Stimulated activated CD8-positive, alpha-beta memory T cell treated with anti-CD3 and anti-CD28 coated beads, Interleukin-7, amount 100 ng/mL, for 1 hour (primary cell): ENCODE measurements around the gene SETD3.

Experiments
- DNase-seq, 2 donors: peaks; one replicate each; pipeline ENCODE4 v3.0.0-alpha.2; 2020; ENCODE audit warnings: low read depth in 2 of 2

The SETD3 gene

DNA sequence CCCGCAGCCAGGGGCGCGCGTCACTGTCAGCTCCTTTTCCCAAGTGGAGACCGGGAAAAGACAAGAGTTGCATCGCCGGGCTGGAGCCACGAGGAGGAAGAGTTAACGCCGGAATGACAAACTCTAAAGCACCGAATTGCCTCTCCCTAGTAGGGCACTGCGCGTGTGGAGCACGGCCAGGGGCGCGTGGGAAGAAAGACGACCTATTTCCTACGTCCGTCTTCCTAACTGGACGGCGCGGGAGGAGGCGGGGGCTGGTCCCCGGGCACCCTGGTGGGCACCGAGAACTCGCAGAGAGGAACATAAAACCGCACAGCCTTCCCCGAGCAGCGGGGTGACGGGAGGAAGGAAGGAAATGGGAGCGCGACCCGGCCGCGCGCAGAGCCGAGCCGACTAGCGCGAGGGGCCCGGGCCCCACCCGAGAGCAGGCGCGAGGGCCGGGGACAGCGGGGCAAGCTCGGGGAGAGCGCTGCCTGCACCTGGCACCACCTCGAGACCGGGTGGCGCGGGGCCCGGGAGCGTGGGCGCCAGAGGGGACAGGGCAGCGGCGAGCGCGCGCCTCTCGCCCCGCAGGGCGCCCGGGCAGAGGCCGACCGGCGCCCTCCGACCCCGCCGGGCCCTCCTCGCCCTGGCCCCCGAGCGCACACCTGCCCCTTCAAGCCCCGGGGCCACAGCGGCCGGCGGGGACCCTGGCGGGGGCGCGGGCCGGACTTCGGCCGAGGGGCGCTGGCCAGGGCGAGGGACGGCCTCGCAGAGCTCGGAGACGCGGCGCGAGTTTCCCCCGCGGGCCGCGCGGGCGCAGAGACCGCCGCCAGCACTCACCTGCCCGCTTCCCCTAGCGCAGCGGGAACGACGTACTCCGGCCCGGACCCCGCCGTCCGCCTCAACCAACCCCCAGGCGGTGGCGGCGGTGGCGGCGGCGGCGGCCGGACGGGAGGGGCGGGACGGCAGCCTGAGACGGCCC lies at the start of gene SETD3:
Gene SETD3, minus strand, starts transcription at position 954 of the 964 bp plus-strand sequence. CDS start 15,054 bp downstream, outside the sequence.
- DNase-seq: no peak

DNA sequence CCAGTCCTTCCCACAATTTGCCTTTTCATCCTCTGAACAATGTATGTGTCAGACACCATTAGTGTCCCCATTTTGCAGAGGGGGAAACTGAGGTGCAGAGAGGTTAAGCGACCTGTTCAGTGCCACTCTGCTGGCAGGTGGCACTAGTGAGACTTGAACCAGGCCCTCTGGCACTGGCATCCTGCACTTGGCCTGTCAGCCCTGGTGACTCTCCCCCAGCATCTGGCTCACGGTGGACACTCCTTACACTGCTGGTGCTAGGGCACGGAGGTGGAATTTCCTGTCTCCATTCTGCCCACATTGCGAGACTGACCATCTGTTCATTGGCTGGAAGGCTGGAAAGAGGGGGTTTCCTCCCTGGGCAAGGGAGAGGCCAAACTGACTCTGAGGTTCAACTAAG lies 49.2 kb upstream of the SETD3 start:
- no peak for DNase-seq

DNA sequence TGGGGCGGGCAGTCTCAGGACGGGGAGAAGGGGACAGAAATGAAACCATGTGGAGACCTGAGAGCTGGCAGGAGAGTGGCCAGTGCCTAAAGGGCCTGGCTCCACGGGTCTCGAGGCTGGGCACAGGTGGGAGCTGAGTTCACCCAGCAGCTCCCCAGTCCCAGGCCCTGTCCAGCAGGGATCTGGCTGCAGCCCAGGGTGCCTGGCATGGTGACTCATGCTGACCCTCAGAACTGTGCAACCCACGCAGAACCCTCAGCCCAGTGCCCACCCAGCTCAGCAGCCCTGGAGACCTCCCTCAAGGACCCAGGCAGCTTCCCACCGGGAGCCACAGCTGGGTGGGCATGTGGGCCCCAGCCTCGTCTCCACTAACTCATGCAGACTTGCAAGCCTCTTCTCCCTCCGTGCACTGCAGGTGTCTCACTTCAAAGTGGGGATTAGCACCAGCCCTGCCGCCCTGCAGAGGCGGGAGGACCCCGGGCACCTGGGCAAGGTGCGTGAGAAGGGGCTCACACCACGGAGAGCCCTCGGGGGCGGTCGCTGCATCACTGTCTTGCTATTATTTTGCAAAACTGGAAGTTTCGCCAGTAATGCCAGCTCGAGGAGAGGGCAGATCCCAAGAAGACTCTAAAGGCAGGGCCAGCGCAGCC lies 46.9 kb upstream of the SETD3 start:
- DNase-seq: no peak

DNA sequence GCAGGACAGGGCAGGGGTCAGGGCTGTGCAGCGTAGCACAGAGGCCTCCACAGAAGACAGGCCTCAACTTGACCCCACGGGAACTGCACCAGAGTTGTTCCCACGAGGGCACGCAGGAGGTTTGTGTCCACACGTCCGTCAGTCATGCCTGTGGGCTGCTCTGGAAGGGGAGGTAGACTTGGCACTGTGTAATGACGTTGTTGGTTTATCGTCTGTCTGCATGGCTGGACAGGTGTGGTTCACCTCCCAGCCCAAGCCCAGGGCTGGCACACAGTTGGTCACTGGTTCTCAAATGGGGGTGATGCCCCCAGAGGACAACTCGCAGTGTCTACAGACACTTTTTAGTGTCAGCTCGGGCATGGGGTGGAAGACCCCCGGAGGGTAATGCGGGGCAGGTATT lies 46.4 kb upstream of the SETD3 start:
- no peak for DNase-seq

DNA sequence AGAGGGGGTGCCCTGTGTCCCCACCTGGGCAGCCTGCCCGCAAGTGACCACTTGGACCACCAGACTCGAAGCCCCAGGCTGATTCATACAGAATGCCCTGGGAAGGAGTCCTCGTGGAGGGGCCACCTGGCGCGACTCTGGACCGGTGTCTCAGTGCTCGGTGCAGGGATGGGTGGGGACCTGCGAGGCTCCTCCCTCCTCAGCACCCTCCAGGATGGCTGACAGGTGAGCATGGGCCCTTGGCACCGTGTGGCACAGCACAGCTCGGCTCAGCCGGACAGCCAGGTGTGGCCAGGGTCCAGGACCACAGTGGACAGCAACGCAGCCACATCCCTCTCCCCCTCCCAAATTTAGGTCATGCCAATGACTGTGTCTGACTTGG lies 45.0 kb upstream of the SETD3 start:
- DNase-seq: no peak

DNA sequence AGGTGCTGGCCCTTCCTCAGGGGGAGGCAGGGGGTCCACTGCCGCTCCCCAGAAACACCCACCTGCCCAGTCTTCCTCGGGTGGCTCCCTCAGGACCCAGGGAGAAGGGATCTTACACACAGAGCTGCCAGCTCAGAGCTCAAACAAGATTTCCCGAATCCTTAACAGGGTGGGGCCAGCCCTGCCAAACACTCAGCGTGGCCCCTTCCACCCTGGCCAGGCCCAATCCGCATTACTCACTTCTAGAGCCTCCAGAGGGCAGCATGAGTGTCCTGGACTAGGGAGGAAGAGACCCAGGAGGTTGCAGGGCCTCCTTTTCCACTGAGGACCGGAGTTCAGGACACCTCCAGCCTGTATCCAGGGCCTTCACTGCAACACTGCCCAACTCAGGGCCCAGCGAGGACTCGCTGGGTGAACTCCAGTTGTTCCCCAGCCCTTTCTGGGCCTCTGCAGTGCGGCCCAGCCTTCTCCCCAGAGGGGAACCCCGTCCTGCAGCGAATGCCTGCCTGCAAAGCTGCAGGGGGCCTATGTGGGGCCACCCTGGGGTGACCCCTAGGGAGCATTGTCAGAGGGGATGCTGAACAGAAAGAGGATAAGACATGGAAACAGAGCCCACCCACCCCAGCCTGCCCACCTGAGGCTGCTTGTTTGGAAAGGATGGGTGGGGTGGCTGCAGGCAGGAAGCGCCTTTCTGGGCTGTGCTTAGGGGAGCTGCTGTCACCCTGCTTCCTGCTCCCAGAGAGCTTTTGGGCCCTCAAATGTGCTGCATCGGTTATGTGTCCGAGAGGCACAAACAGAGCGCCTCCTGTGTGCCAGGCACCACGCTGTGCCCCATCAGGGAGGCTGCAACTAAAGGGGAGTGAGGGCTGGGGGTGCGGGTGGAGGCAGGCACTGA lies 44.4 kb upstream of the SETD3 start:
- DNase-seq: no peak

DNA sequence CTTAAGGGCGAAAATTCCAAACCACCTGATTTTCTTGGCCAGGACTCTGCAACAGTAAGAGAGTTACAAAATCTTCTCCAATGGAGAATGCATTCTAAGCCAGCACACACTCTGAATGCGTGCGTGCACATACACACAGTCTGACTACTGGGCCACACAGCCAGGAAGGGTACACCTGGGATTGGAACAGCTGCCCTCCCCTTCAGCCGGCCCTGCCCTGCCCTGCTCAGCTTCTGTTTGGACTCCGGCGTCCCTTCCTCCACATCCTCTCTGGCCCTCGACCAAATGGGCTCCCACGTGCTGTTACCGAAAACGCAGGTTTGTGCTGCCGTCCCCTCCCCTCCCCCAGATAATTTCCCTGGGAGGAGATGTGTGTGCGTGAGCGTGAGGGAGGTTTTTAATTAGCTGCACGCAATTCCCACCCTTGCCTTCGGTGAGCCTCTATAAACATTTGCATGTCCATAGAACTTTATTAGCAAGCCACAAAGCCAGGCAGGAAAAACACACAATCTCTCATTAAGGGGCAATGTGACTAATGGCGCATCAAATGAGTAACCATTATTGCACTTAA lies 43.5 kb upstream of the SETD3 start:
- no peak for DNase-seq

DNA sequence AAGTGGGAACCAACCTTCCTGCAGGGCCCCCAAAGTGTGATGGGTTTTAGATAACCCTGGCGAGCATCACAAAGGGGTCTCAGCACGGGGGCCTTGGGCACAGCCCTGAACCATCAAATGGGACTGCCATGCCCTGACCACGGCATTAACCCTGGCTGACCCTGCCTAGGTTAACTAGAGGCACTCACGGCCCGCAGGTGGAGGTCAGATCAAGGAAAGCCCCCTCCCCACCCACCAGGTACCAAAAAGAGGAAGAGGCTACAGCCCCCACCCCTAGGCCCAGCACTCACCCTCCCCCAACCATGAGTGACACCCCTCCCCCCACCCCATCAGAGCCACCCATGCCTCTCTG lies 43.0 kb upstream of the SETD3 start:
- no peak for DNase-seq

DNA sequence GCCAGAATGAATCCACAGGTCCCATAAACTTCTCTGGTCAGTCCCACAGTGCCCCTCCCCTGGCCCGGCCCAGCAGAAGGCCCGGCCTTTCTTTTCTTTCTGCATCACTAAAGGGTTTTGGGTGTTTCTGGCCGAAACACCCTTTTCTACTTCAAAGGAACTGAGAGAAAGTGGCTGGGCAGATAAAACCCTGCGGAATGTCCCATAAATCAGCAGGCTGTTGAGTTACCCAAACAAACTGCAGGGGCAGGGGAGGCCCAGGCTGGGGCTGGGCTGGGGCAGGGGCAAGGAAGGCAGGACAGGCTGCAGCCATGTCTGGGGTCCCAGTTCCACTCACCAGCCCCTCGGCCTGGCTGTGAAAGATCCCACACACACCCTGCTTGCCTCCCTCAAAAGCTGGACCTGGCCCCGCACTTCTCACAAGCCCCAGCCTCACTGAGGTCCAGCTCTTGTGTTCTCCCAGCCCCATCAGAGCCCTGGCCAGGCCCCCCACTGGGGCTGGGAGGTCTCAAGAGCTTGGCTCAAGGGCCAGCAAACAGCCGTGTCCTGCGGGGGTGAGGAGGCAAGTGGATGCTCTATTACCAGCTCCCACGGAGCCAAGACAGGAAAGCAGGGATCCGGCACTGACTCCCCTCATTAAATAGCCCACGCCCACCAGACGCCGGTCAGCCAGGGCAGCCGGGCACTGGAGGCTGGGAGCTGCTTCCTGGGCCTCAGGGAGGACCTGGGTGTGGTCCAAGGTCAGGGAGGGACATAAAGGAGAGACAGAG lies 42.5 kb upstream of the SETD3 start:
- no peak for DNase-seq

DNA sequence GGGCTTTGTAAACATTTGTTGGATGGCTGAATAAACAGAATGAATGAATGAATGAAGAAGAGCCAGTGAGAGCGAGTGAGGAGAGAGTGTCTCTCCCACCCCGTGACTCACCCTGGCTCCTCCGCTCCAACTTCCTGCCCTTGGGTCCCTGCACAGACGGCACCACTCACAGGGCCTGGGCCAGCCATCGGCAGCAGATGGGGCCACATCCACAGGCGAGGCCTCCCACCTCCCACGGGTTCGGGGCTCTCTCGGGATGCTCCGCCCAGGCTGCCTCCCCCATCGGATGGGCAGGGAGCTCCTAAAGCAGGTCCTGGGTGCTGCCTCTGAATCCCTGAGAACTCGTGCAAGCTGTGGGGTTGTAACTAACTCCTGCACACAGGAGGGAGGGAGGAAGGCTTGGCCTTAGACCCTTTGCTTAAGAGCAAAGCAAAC lies 41.8 kb upstream of the SETD3 start:
- no peak for DNase-seq

DNA sequence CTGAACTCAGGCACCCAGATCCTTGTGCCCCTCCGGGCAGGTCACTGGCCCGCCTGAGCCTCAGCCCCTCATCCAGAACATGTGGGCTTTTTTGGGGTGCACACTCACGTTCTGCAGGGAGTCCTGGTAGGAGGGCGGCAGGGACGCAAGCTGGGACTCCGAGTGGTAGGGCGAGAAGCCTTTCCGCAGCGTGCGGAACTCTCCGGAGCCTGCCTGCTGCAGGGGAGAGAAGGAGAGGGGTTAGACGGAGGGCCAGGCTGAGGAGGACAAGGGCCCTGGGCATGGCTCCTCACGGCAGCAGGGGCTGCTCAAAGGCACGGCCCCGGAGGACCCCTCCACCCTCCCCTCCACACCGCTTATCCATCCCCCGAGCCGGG lies 41.4 kb upstream of the SETD3 start:
- DNase-seq: no peak

DNA sequence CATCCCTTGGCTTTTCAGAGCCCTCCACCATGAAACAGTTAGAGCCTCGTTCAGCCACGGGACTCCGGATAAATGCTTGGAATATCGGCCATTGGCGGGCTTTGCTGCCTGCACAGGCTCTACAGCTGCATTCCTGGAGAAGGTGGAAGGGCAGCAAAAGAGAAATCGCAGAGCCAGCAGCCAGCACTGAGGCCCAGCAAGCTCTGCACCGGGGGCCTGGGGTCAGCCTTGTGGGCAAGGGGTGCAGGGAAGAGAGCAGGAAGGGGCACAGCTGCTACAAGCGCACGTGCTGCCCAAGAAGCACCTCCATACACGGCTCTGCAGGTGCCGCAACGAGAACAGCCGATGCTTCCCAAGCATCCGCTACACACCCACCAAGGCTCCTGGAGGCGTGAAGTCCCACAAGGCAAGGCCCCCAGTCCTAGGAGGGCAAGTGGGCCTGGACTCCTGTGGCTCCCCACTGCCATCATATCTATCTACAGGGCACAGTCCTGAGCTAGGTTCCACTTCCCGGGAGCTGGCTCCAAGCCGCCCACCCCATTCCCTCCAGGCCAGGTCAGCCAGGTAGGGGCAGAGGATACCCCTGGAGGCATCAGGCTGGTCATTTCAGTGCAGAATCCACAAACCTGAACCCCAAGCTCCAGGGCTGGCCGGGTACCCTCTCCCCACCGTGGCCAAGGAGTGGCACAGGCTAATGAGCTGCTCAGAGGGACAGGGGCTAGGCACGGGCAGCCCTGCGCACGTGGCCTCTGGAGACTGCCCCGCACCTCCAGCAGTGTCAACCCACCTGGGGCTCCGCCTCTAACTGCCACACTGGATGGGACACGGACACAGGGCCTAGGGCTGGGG lies 40.7 kb upstream of the SETD3 start:
- DNase-seq: no peak

DNA sequence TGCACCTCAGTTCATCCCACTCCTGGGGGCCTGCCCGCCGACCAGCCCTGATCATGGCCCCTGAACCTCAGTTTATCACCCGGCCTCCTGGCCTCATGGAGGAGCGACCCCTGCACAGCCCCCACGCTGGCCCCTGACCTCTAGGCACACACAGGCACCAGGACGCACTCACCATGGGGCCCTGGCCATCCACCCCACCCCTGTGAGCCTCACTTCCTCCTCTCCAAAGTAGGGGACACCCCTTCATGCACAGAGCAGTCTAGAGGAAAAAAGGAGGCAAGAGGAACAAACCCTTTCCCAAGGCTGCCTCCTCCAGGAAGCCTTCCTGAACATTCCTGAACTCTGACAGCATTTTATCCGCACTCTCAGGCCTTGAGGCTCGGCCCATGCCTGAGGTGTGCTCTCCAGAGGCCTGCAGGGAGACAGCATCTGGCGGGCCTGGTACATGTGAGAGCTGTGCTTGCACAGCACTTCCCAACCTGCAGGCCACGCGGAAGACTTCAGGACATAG lies 40.0 kb upstream of the SETD3 start:
- no peak for DNase-seq

DNA sequence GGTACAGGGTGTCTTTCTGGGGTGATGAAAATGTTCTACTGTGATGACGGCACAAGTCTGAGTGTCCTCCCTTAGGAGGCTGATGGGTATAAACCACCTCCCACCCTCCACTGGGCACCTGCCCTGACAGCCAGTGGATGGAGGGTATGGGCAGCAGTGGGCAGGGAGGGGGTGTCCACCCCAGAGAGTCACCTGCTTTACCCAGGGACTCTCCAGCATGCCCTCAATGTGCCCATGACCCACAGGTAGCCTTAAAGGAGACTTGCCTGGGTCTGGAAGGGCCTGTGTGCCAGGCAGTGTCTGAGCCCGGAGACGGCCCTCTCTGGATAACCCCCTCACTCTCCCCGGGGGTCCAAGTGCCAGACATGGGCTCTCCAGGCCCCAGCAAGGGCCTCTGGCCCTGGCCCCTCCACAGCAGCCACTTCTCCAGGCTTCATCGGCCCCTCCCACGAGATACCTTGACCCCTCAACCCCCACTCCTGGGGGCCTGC lies 39.3 kb upstream of the SETD3 start:
- DNase-seq: no peak

DNA sequence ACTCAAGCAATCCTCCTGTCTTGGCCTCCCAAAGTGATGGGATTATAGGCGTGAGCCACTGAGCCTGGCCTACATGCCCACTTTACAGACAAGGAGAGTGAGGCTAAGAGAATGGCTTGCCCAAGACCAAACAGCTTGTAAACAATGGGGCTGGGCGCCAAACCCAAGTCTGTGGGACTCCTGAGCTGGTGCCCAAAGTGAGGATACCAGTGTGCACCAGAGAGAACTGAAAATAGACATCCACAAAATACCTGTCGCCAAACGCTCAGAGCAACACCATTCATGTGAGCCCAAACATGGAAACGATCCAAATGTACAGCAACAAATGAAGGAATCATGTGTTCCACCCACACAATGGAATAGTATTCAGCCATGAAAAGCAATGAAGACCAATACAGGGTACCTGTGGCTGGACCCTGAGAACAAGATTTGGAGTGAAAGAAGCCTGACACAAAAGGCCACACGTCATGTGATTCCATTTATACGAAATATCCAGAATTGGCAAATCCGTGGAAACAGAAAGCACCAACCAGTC lies 38.8 kb upstream of the SETD3 start:
- no peak for DNase-seq

DNA sequence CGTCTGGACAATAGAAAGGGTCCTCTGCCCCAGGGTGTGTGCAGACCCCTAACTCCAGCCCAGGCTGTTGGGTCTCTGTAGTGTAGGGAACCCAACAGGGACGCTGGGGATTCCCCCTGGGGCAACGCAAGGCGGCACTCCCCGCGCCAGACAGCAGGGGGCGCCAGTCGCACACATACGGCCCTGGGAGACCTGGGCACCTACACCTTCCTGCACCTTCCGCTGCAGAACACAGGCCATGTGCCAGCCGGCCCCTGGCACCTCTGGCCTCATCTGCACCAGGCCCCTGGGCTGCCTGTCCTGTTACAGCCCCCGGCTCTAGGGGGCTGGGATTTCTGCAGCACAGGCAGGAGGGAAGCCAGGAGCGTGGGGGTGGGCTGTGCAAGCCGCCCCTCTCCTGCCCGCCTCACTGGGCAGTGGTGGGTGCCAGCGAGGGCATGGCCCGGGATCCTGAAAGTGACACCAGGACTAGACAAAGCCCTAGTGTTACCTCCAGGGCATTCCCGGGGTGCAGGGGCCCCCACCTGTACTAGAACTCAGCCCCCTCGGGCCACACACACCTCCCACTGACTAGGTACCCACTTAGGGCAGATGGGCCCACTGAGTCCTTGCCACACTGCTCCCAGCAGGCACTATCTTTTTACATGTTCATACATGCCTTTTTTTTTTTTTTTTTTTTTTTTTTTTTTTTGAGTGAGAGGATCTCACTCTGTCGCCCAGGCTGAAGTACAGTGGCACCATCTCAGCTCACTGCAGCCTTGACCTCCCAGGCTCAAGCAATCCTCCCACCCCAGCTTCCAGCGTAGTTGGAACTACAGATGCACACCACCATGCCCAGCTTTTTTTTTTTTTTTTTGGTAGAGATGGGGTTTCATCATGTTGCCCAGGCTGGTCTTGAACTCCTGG lies 38.0 kb upstream of the SETD3 start:
- peak; percentile 62 to 78 for DNase-seq

DNA sequence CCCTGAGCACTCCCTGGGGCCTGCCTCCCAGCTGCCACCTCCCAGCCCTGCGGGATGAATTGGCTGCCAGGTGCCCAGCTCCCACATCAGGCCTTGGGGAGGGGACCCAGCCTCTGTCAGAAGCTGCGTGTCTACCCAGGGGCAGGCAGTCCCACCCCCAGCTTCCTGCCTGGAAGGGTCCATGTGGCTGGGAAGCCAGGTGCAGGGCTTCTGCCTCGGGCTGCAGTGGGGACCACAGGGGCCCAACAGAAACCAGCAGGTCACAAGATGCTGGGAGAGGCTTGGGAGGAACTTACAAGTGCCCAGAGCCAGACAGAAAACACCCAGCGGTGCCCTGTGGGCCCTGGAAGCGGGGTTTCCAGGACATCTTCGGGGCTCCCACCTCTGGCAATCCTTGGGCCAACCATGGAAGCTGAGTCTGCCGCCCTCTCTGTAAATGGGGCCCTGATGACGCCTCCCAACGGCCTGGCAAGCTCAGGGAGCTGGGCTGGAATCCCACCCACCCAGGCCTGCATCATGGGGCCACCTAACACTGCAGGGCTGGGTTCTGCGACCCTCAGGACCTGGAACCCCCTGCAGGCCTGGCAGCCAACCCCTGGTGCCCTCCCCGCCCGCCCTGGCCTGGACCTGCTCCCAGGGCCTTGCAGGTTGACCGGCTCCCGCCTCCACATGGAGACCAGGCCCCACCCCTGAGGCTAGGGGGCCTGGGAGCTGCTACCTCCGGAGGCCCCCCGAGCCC lies 37.2 kb upstream of the SETD3 start:
- DNase-seq: no peak
